ENCODE measurements around the gene DOLPP1.

- TF ChIP-seq CTCF (IDR thresholded peaks at IDR 0.05; ENCODE audit: low read depth, low read length, poor library complexity, severe bottlenecking) (no peak), EZH2phosphoT487 (IDR thresholded peaks at IDR 0.05; ENCODE audit: borderline replicate concordance, low read length) (no peak)
Measured at GRCh38 chr9:129097671-129098306, 16.9 kb downstream of the DOLPP1 start.
